CD4-positive, alpha-beta memory T cell (primary cell): Measurements from ENCODE around the gene PCDH15. TPM values are rescaled to one million over a fixed set of nuclear protein-coding genes. Genes with fewer than 3 reads are reported as not detected.
"Not testable (repeated sequence)": the region's sequence is repeated elsewhere in the genome, so short reads cannot be mapped to it uniquely, and the experiment has no call there.

Source experiments
- CTCF ChIA-PET: fragments of 350-600 bp; sonication (Branson Sonifier 250); formaldehyde crosslinking; loops from one replicate; lab custom pipeline; 2021; ENCODE audit warnings: inconsistent platforms; ENCODE audit not compliant: partially characterized antibody; lab: Charles Lee
- POLR2A ChIA-PET: fragments of 350-600 bp; sonication (Branson Sonifier 250); formaldehyde crosslinking; loops from one replicate; lab custom pipeline; 2021; ENCODE audit not compliant: partially characterized antibody; lab: Charles Lee
- DNase-seq, 5 donors: peaks; one replicate each; pipeline versions ENCODE4 v3.0.0 to v3.0.0-alpha.2; 2020 to 2022; ENCODE audit warnings: mixed read lengths in 1 of 5
- H3K27ac ChIP-seq: one replicate; pipeline ENCODE4 v1.7.0; 2013; ENCODE audit warnings: low read depth, low read length
- H3K27me3 ChIP-seq: 2 replicates; pipeline ENCODE4 v1.7.0; 2013; ENCODE audit warnings: mild to moderate bottlenecking, low read length, moderate library complexity; ENCODE audit not compliant: insufficient read depth
- H3K36me3 ChIP-seq: 2 replicates; pipeline ENCODE4 v1.7.0; 2013; ENCODE audit warnings: mild to moderate bottlenecking, low read length, moderate library complexity; ENCODE audit not compliant: insufficient read depth
- H3K4me1 ChIP-seq: 2 replicates; pipeline ENCODE4 v1.7.0; 2013; ENCODE audit warnings: mild to moderate bottlenecking, low read length, moderate library complexity; ENCODE audit not compliant: insufficient read depth
- H3K4me3 ChIP-seq, 2 donors: one replicate each; pipeline ENCODE4 v1.7.0; 2013; ENCODE audit warnings: low read length in 2 of 2, mild to moderate bottlenecking in 1 of 2
- H3K9me3 ChIP-seq, 2 donors: one replicate each; pipeline ENCODE4 v1.7.0; 2013; ENCODE audit warnings: low read length in 2 of 2, control low read depth in 1 of 2; ENCODE audit not compliant: control insufficient read depth in 1 of 2
- H3K27ac Mint-ChIP-seq, 7 donors: one replicate each; pipeline ENCODE4 v1.8.0; 2020 to 2021; ENCODE audit warnings: mixed read lengths in 7 of 7, mild to moderate bottlenecking in 6 of 7, inconsistent platforms in 3 of 7, moderate library complexity in 3 of 7
- H3K27me3 Mint-ChIP-seq, 2 donors: one replicate each; pipeline ENCODE4 v1.8.0; 2020 to 2021; ENCODE audit warnings: mixed read lengths in 2 of 2
- H3K36me3 Mint-ChIP-seq, 2 donors: one replicate each; pipeline ENCODE4 v1.8.0; 2020 to 2021; ENCODE audit warnings: mixed read lengths in 2 of 2, inconsistent platforms in 1 of 2, mild to moderate bottlenecking in 1 of 2
- H3K4me1 Mint-ChIP-seq, 4 donors: one replicate each; pipeline ENCODE4 v1.8.0; 2020 to 2021; ENCODE audit warnings: mixed read lengths in 4 of 4, mild to moderate bottlenecking in 1 of 4
- H3K4me3 Mint-ChIP-seq, 8 donors: one replicate each; pipeline ENCODE4 v1.8.0; 2020 to 2021; ENCODE audit warnings: mixed read lengths in 8 of 8, mild to moderate bottlenecking in 7 of 8, moderate library complexity in 6 of 8, inconsistent platforms in 3 of 8
- H3K9me3 Mint-ChIP-seq, 8 donors: one replicate each; pipeline ENCODE4 v1.8.0; 2020 to 2021; ENCODE audit warnings: mixed read lengths in 8 of 8, mild to moderate bottlenecking in 5 of 8, inconsistent platforms in 3 of 8, moderate library complexity in 1 of 8
- intact Hi-C: fragments of 100-400 bp; cut with micrococcal nuclease; formaldehyde crosslinking; loops from one replicate; pipeline ENCODE4 v1.15.1; 2023
- polyA plus RNA-seq, 2 donors: library from polyadenylated mRNA; unstranded; fragments of 300-500 nt; fragmentation: Illumina TruSeq; gene quantifications; one replicate each; pipeline ENCODE4 v1.2.3, GENCODE V29; 2021
- total RNA-seq, 2 experiments: library from RNA; stranded (reverse); gene quantifications; one replicate each; pipeline ENCODE4 v1.2.3, GENCODE V29; 2021

The PCDH15 gene
- total and polyA plus RNA-seq, 4 experiments from 2014 or later = not detected

GRCh38 chr10:53924051-53924700, 876.9 kb downstream of the PCDH15 start:
- CTCF ChIA-PET, H3K4me3 ChIP-seq, H3K27ac Mint-ChIP-seq, H3K27me3 ChIP-seq, DNase-seq, POLR2A ChIA-PET, H3K36me3 ChIP-seq, H3K4me1 Mint-ChIP-seq, H3K36me3 Mint-ChIP-seq, H3K27ac ChIP-seq, intact Hi-C loops, H3K27me3 Mint-ChIP-seq, H3K9me3 ChIP-seq, H3K4me1 ChIP-seq, H3K4me3 Mint-ChIP-seq: not testable (repeated sequence)
- peaks cover 2 to 14% (median 7%) of the 10 kb centered on the region in 8 donors for H3K9me3 Mint-ChIP-seq

GRCh38 chr10:53918755-53919154, 882.3 kb downstream of the PCDH15 start:
- Mint-ChIP-seq H3K4me1 (no peaks in the 10 kb centered on the region), H3K9me3 (peaks cover 0 to 9% (median 3%) of the 10 kb centered on the region in 8 donors), H3K4me3 (no peak overlapping the region), H3K27me3 (no peaks in the 10 kb centered on the region), H3K27ac (no peak overlapping the region), H3K36me3 (no peaks in the 10 kb centered on the region)
- Histone ChIP-seq H3K4me3 (no peak overlapping the region), H3K4me1 (no peaks in the 10 kb centered on the region), H3K36me3 (no peaks in the 10 kb centered on the region), H3K9me3 (no peaks in the 10 kb centered on the region), H3K27me3 (no peaks in the 10 kb centered on the region), H3K27ac (no peak overlapping the region)
- ChIA-PET POLR2A (no interaction called here), CTCF (interaction anchor here (0.6 kb wide), 1 partner anchor 799 kb away, joined by 3 read pairs; no protein-coding TSS in a partner anchor)
- no peak for DNase-seq
- intact Hi-C loops = no loop called here

GRCh38 chr10:53909791-53910190, 891.2 kb downstream of the PCDH15 start:
- POLR2A ChIA-PET = no interaction called here
- peaks cover 0 to 31% (median 24%) of the 10 kb centered on the region in 8 donors for H3K9me3 Mint-ChIP-seq
- no peak overlapping the region for H3K27ac Mint-ChIP-seq
- H3K36me3 Mint-ChIP-seq = no peaks in the 10 kb centered on the region
- Histone ChIP-seq H3K4me1 (no peaks in the 10 kb centered on the region), H3K9me3 (no peaks in the 10 kb centered on the region), H3K4me3 (no peak overlapping the region), H3K27ac (no peak overlapping the region), H3K27me3 (no peaks in the 10 kb centered on the region), H3K36me3 (no peaks in the 10 kb centered on the region)
- CTCF ChIA-PET = no interaction called here
- no peaks in the 10 kb centered on the region for H3K4me1 Mint-ChIP-seq
- intact Hi-C loops = no loop called here
- DNase-seq = no peak
- H3K4me3 Mint-ChIP-seq = no peak overlapping the region
- H3K27me3 Mint-ChIP-seq = no peaks in the 10 kb centered on the region

GRCh38 chr10:53904506-53905241, 896.4 kb downstream of the PCDH15 start:
- no peaks in the 10 kb centered on the region for H3K4me1 Mint-ChIP-seq
- H3K27me3 Mint-ChIP-seq = no peaks in the 10 kb centered on the region
- no peak overlapping the region for H3K27ac Mint-ChIP-seq
- CTCF ChIA-PET = no interaction called here
- no peaks in the 10 kb centered on the region for H3K36me3 Mint-ChIP-seq
- no peak for DNase-seq
- H3K27me3 ChIP-seq = no peaks in the 10 kb centered on the region
- peaks cover 0 to 17% (median 7%) of the 10 kb centered on the region in 8 donors for H3K9me3 Mint-ChIP-seq
- no peak overlapping the region for H3K27ac ChIP-seq
- H3K4me1 ChIP-seq = no peaks in the 10 kb centered on the region
- no peaks in the 10 kb centered on the region for H3K9me3 ChIP-seq
- intact Hi-C loops = no loop called here
- no peaks in the 10 kb centered on the region for H3K36me3 ChIP-seq
- POLR2A ChIA-PET = no interaction called here
- H3K4me3 ChIP-seq = no peak overlapping the region
- no peak overlapping the region for H3K4me3 Mint-ChIP-seq

- Mint-ChIP-seq H3K36me3 (no peaks in the 10 kb centered on the region), H3K4me1 (no peaks in the 10 kb centered on the region), H3K27me3 (no peaks in the 10 kb centered on the region), H3K9me3 (peaks cover 0 to 15% (median 5%) of the 10 kb centered on the region in 8 donors), H3K4me3 (no peak overlapping the region), H3K27ac (no peak overlapping the region)
- no peak for DNase-seq
- H3K27me3 ChIP-seq = no peaks in the 10 kb centered on the region
- no peak overlapping the region for H3K27ac ChIP-seq
- ChIA-PET POLR2A (no interaction called here), CTCF (no interaction called here)
- no peaks in the 10 kb centered on the region for H3K36me3 ChIP-seq
- no peaks in the 10 kb centered on the region for H3K9me3 ChIP-seq
- no peak overlapping the region for H3K4me3 ChIP-seq
- no peaks in the 10 kb centered on the region for H3K4me1 ChIP-seq
- intact Hi-C loops = no loop called here
Observed at GRCh38 chr10:53903756-53904155, 897.3 kb downstream of the PCDH15 start.

GRCh38 chr10:53899463-53900160, 901.4 kb downstream of the PCDH15 start:
- intact Hi-C loops = no loop called here

DNA sequence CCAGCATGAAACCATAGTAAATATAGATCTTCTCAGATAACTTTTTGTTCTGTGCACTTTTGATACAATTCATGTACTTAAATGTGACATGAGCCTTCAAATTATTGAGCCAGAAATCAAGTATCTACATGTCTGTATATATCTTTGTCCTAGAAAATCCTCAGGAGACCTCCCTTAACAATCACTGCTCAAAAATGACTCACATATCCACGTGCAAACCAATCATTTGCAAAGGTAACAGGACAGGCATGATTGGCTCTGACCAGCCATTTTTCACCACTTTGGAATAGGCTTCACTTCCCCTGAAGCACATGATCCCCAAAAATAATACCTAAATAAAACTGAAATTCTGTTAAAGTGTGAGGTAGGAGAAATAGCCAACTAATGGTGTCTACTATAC, 902.5 kb downstream of the PCDH15 start:
- CTCF ChIA-PET = no interaction called here
- no peaks in the 10 kb centered on the region for H3K9me3 ChIP-seq
- intact Hi-C loops = no loop called here
- Mint-ChIP-seq H3K4me3 (no peak overlapping the region), H3K36me3 (no peaks in the 10 kb centered on the region), H3K27ac (no peak overlapping the region), H3K27me3 (no peaks in the 10 kb centered on the region), H3K4me1 (no peaks in the 10 kb centered on the region), H3K9me3 (peaks cover 0 to 9% (median 6%) of the 10 kb centered on the region in 8 donors)
- no peaks in the 10 kb centered on the region for H3K4me1 ChIP-seq
- no peak overlapping the region for H3K4me3 ChIP-seq
- no peak for DNase-seq
- H3K36me3 ChIP-seq = no peaks in the 10 kb centered on the region
- H3K27ac ChIP-seq = no peak overlapping the region
- H3K27me3 ChIP-seq = no peaks in the 10 kb centered on the region
- POLR2A ChIA-PET = no interaction called here

More at GRCh38 chr10:53899463-53900160, 901.4 kb downstream of the PCDH15 start:
- Mint-ChIP-seq H3K4me3 (no peak overlapping the region), H3K9me3 (peaks cover 0 to 9% (median 5%) of the 10 kb centered on the region in 8 donors), H3K27me3 (no peaks in the 10 kb centered on the region), H3K36me3 (no peaks in the 10 kb centered on the region), H3K27ac (no peak overlapping the region), H3K4me1 (no peaks in the 10 kb centered on the region)
- no peaks in the 10 kb centered on the region for H3K9me3 ChIP-seq
- no peak overlapping the region for H3K4me3 ChIP-seq
- no peaks in the 10 kb centered on the region for H3K27me3 ChIP-seq
- ChIA-PET POLR2A (no interaction called here), CTCF (no interaction called here)
- no peaks in the 10 kb centered on the region for H3K36me3 ChIP-seq
- H3K27ac ChIP-seq = no peak overlapping the region
- H3K4me1 ChIP-seq = no peaks in the 10 kb centered on the region
- no peak for DNase-seq
